KOPT-K1 (cell line): ENCODE results near the gene PYY.
"Not testable (repeated sequence)": the region's sequence is repeated elsewhere in the genome, so short reads cannot be mapped to it uniquely, and the experiment has no call there.

ENCODE experiments used
- H3K27ac ChIP-seq: fragments of 200-600 bp; sonication (generic); 2 replicates; pipeline ENCODE4 v1.5.1; 2016; ENCODE audit warnings: antibody characterized with exemption, mild to moderate bottlenecking, low read depth, low read length; ENCODE audit not compliant: poor library complexity, severe bottlenecking
- H3K36me3 ChIP-seq: fragments of 200-600 bp; sonication (generic); 2 replicates; pipeline ENCODE4 v1.5.1; 2017; ENCODE audit warnings: antibody characterized with exemption, mild to moderate bottlenecking, low read length, moderate library complexity; ENCODE audit not compliant: insufficient read depth
- H3K9me3 ChIP-seq: fragments of 200-600 bp; sonication (generic); 2 replicates; pipeline ENCODE4 v1.5.1; 2017; ENCODE audit warnings: antibody characterized with exemption, low read length, mild to moderate bottlenecking; ENCODE audit not compliant: insufficient read depth, poor library complexity, severe bottlenecking

The PYY gene

GRCh38 chr17:43967251-43967875, 13.6 kb upstream of the PYY start:
- Histone ChIP-seq H3K9me3 (no peaks in the 10 kb centered on the region), H3K36me3 (no peaks in the 10 kb centered on the region), H3K27ac (no peak overlapping the region)

GRCh38 chr17:43966276-43966675, 12.5 kb upstream of the PYY start:
- Histone ChIP-seq H3K36me3 (no peaks in the 10 kb centered on the region), H3K9me3 (no peaks in the 10 kb centered on the region), H3K27ac (no peak overlapping the region)

GRCh38 chr17:43962479-43962878, 8.7 kb upstream of the PYY start:
- Histone ChIP-seq H3K9me3 (no peaks in the 10 kb centered on the region), H3K36me3 (no peaks in the 10 kb centered on the region), H3K27ac (no peak overlapping the region)

GRCh38 chr17:43961954-43962353, 8.2 kb upstream of the PYY start:
- no peaks in the 10 kb centered on the region for H3K9me3 ChIP-seq
- H3K36me3 ChIP-seq = no peaks in the 10 kb centered on the region
- H3K27ac ChIP-seq = no peak overlapping the region

GRCh38 chr17:43961292-43961691, 7.6 kb upstream of the PYY start:
- not testable (repeated sequence) for H3K9me3 ChIP-seq, H3K36me3 ChIP-seq, H3K27ac ChIP-seq

GRCh38 chr17:43958748-43959352, 5.1 kb upstream of the PYY start:
- no peaks in the 10 kb centered on the region for H3K9me3 ChIP-seq
- no peaks in the 10 kb centered on the region for H3K36me3 ChIP-seq
- H3K27ac ChIP-seq = no peak overlapping the region

GRCh38 chr17:43956222-43956621, 2.5 kb upstream of the PYY start:
- no peak overlapping the region for H3K27ac ChIP-seq
- no peaks in the 10 kb centered on the region for H3K36me3 ChIP-seq
- H3K9me3 ChIP-seq = no peaks in the 10 kb centered on the region

GRCh38 chr17:43952724-43953666, 745 bp downstream of the PYY start:
- H3K27ac ChIP-seq = no peak overlapping the region
- H3K36me3 ChIP-seq = no peaks in the 10 kb centered on the region
- H3K9me3 ChIP-seq = no peaks in the 10 kb centered on the region

GRCh38 chr17:43952351-43952723, 1.4 kb downstream of the PYY start:
- H3K27ac ChIP-seq = no peak overlapping the region
- no peaks in the 10 kb centered on the region for H3K36me3 ChIP-seq
- no peaks in the 10 kb centered on the region for H3K9me3 ChIP-seq

- Histone ChIP-seq H3K36me3 (no peaks in the 10 kb centered on the region), H3K9me3 (no peaks in the 10 kb centered on the region), H3K27ac (no peak overlapping the region)
Measured at GRCh38 chr17:43951750-43952149, 2.0 kb downstream of the PYY start.

GRCh38 chr17:43950554-43950953, 3.2 kb downstream of the PYY start:
- H3K36me3 ChIP-seq = no peaks in the 10 kb centered on the region
- H3K27ac ChIP-seq = no peak overlapping the region

GRCh38 chr17:43949781-43950180, 4.0 kb downstream of the PYY start:
- Histone ChIP-seq H3K27ac (no peak overlapping the region), H3K9me3 (no peaks in the 10 kb centered on the region), H3K36me3 (no peaks in the 10 kb centered on the region)

More at GRCh38 chr17:43950554-43950953, 3.2 kb downstream of the PYY start:
- no peaks in the 10 kb centered on the region for H3K9me3 ChIP-seq

- H3K36me3 ChIP-seq = no peaks in the 10 kb centered on the region
- no peak overlapping the region for H3K27ac ChIP-seq
- no peaks in the 10 kb centered on the region for H3K9me3 ChIP-seq
Measured at GRCh38 chr17:43946781-43947180, 7.0 kb downstream of the PYY start.

GRCh38 chr17:43945074-43945829, 8.5 kb downstream of the PYY start:
- no peaks in the 10 kb centered on the region for H3K36me3 ChIP-seq
- no peaks in the 10 kb centered on the region for H3K9me3 ChIP-seq
- no peak overlapping the region for H3K27ac ChIP-seq
